HUES64 (cell line): ENCODE results near the gene ACSL1.

Experiments
- H3K27ac ChIP-seq: 2 replicates; pipeline ENCODE4 v1.7.0; 2013; ENCODE audit warnings: low read depth, low read length, inconsistent platforms
- H3K27me3 ChIP-seq: 2 replicates; pipeline ENCODE4 v1.6.1; 2013; ENCODE audit warnings: mild to moderate bottlenecking, low read length; ENCODE audit not compliant: insufficient read depth
- H3K36me3 ChIP-seq: 2 replicates; pipeline ENCODE4 v1.6.1; 2013; ENCODE audit warnings: mild to moderate bottlenecking, low read length; ENCODE audit not compliant: insufficient read depth
- H3K4me1 ChIP-seq: 2 replicates; pipeline ENCODE4 v1.6.1; 2013; ENCODE audit warnings: mild to moderate bottlenecking, low read length, moderate library complexity; ENCODE audit not compliant: insufficient read depth
- H3K4me3 ChIP-seq: 2 replicates; pipeline ENCODE4 v1.5.1; 2013; ENCODE audit warnings: mild to moderate bottlenecking, low read length, moderate library complexity
- H3K9ac ChIP-seq: 2 replicates; pipeline ENCODE4 v1.6.1; 2013; ENCODE audit warnings: mild to moderate bottlenecking, low read depth, low read length
- H3K9me3 ChIP-seq: 2 replicates; pipeline ENCODE4 v1.6.1; 2013; ENCODE audit warnings: low read depth, low read length; ENCODE audit not compliant: insufficient read depth
- WGBS: fragments of 150-250, 120-280 bp; methylation state at CpG from one replicate; pipeline ENCODE4 v1.1.7; 2013; ENCODE audit warnings: missing lambda C conversion rate; 5-methylcytosine and 5-hydroxymethylcytosine counted together

The ACSL1 gene

DNA sequence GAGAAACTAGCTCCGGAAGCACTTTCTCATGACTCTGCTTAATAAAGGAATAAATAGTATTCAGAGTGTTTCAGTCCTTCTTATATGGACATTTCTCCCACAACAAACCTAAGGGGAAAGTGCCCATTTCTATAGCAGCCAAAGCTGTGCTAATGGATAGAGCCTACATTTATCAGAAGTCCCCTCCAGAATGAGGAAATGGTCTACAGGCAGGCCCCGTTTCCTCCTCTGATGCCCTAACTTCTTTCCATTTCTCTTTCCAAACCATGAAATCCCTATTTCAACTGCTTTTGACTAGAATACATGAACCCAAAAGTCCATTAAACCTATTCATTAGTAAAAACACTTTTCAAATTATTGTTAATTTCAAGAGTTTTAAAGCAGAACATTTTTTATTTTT lies 4.5 kb downstream of the ACSL1 start:
- H3K4me1 ChIP-seq = no peaks in the 10 kb centered on the region
- H3K9me3 ChIP-seq = no peaks in the 10 kb centered on the region
- H3K4me3 ChIP-seq = no peak overlapping the region
- no peak overlapping the region for H3K9ac ChIP-seq
- 84% methylated on average over 2 of the region's 2 CpGs for WGBS
- peaks cover 43% of the 10 kb centered on the region for H3K27me3 ChIP-seq
- no peaks in the 10 kb centered on the region for H3K36me3 ChIP-seq
- H3K27ac ChIP-seq = no peak overlapping the region

DNA sequence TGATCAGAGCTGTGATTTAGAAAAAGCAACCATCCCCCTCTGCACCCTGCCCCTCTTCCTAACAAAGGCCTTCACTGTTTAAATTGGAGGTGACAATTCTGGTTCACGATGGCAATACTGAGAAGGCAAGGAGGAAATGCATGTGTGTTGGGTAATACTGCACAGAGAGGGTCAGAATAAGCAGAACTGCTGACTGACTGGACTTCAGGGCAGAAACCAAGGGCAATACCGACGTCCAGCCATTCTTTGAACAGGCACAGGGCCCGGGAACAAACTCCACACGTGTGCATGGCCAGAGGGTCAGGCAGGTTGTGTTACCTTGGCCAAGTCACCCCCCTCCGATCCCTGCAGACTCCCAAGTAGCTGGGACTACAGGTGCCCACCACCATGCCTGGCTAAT lies 6.0 kb downstream of the ACSL1 start:
- H3K27me3 ChIP-seq = peaks cover 30% of the 10 kb centered on the region
- WGBS = 92% methylated on average over 6 of the region's 6 CpGs
- no peaks in the 10 kb centered on the region for H3K4me1 ChIP-seq
- no peak overlapping the region for H3K27ac ChIP-seq
- H3K36me3 ChIP-seq = no peaks in the 10 kb centered on the region
- H3K4me3 ChIP-seq = no peak overlapping the region
- H3K9ac ChIP-seq = no peak overlapping the region
- no peaks in the 10 kb centered on the region for H3K9me3 ChIP-seq

DNA sequence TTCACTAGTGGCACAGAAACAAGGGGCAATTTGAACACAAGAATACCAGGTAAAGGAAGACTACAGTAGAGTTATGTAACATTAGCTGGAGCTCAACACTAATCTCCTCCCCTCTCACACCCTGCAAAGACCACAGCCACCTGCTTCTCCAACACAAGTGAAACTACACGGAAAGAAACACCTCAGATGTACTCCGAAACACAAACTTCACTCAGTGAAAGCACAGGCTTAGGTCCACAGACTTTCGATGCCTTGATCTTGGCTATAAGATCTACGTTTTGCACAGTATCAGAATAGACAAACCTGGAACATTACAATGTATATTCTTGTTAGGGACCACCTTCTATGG lies 7.6 kb downstream of the ACSL1 start:
- Histone ChIP-seq H3K27ac (no peak overlapping the region), H3K4me3 (no peak overlapping the region), H3K9ac (no peak overlapping the region), H3K9me3 (no peaks in the 10 kb centered on the region), H3K4me1 (no peaks in the 10 kb centered on the region), H3K36me3 (no peaks in the 10 kb centered on the region), H3K27me3 (peaks cover 19% of the 10 kb centered on the region)
- 91% methylated on average over 4 of the region's 4 CpGs for whole genome bisulfite sequencing

DNA sequence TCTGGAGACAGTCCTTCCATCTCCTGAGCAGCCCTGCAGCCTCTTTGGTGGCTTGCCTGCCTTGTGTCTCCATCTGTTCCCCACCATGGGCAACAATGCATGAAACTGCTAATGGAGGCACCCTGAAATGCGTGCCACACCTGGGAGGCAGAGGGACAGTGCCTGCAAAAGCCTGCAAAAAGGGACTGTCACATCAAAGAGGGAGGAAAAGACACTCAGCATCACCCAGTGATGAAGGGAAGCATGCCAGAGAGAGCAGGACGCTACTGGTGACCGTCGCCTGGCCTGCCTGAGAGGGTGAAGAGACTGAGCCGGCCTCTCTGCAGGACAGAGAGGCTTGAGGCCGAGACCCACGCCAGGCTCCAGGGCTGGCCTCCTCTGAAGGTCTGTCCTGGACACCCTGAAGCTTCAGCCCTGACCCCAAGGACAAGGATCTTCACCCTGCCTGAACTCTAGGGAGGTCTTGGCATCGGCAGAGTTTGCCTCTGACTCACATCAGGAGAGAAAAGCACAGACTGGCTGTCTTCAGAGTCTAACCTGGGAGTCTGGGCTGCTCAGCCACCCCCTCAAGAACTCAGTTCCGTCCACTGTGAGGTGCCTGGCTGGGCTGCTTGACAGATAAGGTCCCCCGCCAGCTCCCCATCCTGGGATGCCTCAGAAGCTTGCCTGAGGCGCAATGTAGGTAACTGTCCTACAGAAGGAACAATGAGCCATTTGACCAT lies 8.1 kb downstream of the ACSL1 start:
- Histone ChIP-seq H3K9ac (no peak overlapping the region), H3K4me3 (no peak overlapping the region), H3K9me3 (no peaks in the 10 kb centered on the region), H3K27ac (no peak overlapping the region), H3K27me3 (peaks cover 19% of the 10 kb centered on the region; the same call in 1 of the 2 replicates), H3K36me3 (no peaks in the 10 kb centered on the region), H3K4me1 (no peaks in the 10 kb centered on the region)
- WGBS = 89% methylated on average over 11 of the region's 11 CpGs

DNA sequence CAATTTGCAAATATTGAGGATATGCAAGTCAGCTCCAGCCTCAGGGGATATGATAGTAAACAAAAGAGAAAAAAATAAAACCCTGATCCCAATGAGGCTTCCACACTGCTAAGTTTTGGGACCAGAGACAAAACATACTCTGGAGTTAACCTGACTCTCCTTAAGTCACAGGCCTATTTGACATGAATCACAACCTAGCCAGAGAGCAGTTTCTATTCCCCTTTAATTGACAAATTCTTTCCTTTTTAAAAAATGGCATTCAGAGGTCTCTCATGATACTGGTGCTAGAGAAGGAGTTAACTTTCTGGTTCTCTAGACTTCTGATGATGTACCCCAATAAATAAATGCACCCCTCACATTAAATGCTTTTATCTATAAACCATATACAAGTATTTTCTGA lies 8.8 kb downstream of the ACSL1 start:
- H3K9me3 ChIP-seq = no peaks in the 10 kb centered on the region
- H3K27me3 ChIP-seq = peaks cover 20% of the 10 kb centered on the region; the same call in 1 of the 2 replicates
- H3K4me1 ChIP-seq = no peaks in the 10 kb centered on the region
- H3K9ac ChIP-seq = no peak overlapping the region
- H3K36me3 ChIP-seq = no peaks in the 10 kb centered on the region
- no peak overlapping the region for H3K27ac ChIP-seq
- H3K4me3 ChIP-seq = no peak overlapping the region

DNA sequence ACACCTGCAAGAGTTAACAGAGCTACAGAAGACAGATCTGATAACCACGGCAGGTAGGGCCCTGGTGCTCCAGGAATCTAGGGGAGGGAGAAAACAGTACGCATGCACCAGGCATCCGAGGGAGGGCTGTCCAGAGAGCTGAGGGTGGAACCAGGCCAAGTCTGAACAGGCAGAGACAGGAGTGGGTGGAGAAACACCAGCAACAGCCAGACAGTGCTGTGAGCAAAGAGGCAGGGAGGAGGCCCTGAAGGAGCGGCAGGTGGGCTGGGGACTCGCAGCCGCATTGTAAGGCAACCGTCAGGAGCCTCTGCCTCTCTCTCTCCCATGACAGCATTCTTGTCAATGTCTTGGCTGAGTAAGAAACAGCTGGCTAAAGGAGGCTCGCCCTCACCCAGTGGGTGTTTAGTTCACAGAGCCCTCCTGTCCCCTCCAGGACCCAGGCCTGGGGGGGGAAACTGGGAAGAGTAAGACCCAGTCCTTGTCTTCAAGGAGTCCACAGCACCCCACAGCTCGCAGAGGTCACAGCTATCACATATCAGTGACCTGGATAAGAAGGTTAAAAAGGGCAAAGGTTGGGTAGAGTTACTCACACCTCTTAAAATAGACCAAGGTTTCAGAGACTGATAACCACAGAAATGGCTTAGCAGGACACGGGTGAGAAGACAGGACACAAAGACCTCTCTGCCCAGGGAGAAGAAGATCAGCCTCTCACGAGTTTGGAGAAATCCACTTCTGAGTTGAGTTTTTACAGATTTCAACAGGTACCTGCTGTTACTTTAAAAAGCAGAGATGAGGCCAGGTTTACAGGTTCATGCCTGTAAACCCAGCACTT lies 10.5 kb downstream of the ACSL1 start:
- Histone ChIP-seq H3K9ac (no peak overlapping the region), H3K36me3 (no peaks in the 10 kb centered on the region), H3K4me3 (no peak overlapping the region), H3K27me3 (peaks cover 30% of the 10 kb centered on the region; the same call in 1 of the 2 replicates), H3K27ac (no peak overlapping the region), H3K9me3 (no peaks in the 10 kb centered on the region), H3K4me1 (no peaks in the 10 kb centered on the region)
- WGBS = 57% methylated on average over 11 of the region's 11 CpGs

DNA sequence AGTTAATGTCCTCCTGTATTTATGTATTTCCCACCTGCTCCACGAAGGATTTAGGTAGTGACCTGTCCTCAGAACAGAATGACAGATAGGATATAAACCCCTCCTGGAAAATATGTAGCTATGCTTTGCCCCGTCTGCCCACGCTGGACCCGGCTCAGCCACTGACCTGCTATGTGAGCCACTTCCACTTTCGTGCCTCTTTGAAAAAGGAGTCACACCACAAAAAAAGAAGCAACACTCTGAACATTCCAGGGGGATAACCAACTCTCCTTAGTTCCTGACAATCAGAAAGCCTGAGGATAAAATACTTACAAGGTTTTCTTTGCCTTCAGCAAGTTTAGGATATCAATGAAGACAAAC lies 11.1 kb downstream of the ACSL1 start:
- no peaks in the 10 kb centered on the region for H3K9me3 ChIP-seq
- no peak overlapping the region for H3K9ac ChIP-seq
- H3K27ac ChIP-seq = no peak overlapping the region
- H3K27me3 ChIP-seq = peaks cover 36% of the 10 kb centered on the region; the same call in 1 of the 2 replicates
- H3K4me1 ChIP-seq = no peaks in the 10 kb centered on the region
- no peak overlapping the region for H3K4me3 ChIP-seq
- no peaks in the 10 kb centered on the region for H3K36me3 ChIP-seq
- 79% methylated on average over 5 of the region's 5 CpGs for WGBS

DNA sequence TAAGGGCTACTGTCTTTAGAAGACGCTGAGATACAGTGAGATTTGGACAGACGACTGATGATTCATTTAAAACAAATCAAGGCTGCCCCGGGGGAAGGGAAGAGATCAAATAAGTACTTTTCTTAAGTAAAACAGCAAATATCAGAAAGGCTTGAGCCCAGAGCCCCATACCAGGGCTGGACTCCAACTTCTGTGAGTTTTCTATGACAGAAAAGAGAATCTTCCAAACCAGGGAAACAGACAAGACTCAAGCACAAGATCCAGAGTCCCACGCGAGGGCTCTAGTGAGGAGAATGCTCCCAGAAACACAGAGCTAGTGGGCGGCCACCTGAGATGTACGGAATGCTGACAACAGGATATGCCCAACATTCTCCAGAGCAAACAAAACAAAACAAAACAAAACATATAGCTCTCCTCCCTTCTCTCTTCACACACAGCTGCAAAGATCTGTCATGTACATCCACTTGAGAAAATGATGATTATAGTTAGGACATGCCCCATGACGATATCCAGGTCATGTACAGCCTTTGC lies 13.1 kb downstream of the ACSL1 start:
- H3K4me3 ChIP-seq = no peak overlapping the region
- H3K27me3 ChIP-seq = peaks cover 42% of the 10 kb centered on the region; the same call in 1 of the 2 replicates
- H3K9ac ChIP-seq = no peak overlapping the region
- H3K9me3 ChIP-seq = no peaks in the 10 kb centered on the region
- WGBS = 91% methylated on average over 8 of the region's 8 CpGs
- H3K27ac ChIP-seq = no peak overlapping the region
- H3K4me1 ChIP-seq = peaks cover 12% of the 10 kb centered on the region
- H3K36me3 ChIP-seq = no peaks in the 10 kb centered on the region

DNA sequence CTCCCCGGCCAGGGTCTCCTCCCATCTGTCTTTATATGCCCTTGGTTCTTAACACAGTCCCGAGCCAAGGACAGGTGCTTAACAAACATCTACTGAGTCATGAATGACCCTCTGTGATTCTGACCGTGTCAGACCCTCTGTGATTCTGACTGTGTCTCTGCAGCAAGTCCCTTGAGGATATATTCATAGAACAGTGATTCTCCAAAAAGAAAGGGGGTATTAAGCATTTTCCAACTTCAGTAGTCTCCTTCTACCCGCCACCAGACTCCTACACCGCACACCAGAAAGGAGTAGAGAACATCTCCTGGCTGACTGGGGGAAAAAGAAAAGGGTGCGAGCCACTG lies 13.6 kb downstream of the ACSL1 start:
- Histone ChIP-seq H3K9ac (no peak overlapping the region), H3K27ac (no peak overlapping the region), H3K9me3 (no peaks in the 10 kb centered on the region), H3K4me1 (peaks cover 12% of the 10 kb centered on the region), H3K4me3 (no peak overlapping the region), H3K27me3 (peaks cover 48% of the 10 kb centered on the region; the same call in 1 of the 2 replicates), H3K36me3 (no peaks in the 10 kb centered on the region)
- WGBS = 84% methylated on average over 3 of the region's 6 CpGs

DNA sequence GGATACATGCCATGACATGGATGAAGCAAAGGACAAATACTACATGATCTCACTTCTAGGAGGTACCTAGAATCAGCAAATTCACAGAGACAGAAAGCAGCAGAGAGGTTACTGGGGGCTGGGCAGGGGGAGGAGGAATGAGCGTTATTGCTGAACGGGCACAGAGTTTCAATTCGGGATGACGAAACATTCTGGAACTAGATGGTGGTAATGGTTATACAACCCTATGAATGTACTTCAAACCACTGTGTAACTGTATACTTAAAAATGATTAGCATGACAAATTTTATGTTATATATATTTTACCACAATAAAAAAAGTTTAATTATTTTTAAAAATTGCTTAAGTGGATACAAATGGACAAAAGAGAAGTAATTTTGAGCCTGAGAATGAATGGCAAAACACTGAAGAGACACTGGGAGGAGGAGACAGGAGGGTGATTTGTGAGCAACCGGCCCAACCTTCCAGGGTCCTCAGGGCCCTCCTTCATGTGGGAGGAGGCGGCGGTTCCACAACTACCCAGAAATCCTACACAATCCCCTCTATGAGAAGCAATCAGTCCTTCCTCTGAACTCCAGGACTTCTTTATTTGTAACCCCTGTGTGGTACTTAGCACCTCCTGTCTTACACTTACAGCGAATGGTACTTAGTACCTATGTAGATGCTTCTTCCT lies 14.1 kb downstream of the ACSL1 start:
- Histone ChIP-seq H3K4me1 (peaks cover 12% of the 10 kb centered on the region), H3K9ac (no peak overlapping the region), H3K27ac (no peak overlapping the region), H3K9me3 (no peaks in the 10 kb centered on the region), H3K4me3 (no peak overlapping the region), H3K36me3 (no peaks in the 10 kb centered on the region), H3K27me3 (peaks cover 53% of the 10 kb centered on the region; the same call in 1 of the 2 replicates)
- WGBS = 87% methylated on average over 7 of the region's 8 CpGs

DNA sequence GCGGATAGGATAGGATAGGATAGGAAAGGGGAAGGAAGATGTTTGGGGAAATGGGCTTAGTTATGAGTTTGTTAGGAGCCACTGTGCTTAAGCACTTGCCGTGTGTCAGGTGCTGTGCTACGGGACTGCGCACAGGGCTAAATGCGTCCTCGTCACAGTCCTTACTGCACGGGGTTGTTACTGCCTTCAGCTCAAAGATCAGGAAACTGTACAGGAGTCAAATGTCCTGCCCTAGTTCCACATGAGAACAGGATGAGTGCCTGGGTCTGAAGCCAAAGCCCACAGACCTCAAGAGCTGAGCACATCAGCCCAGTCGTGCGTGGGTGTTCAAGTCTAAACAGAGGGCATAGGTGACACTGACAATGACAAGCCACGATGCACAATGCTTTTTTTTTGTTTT lies 15.0 kb downstream of the ACSL1 start:
- WGBS = 95% methylated on average over 10 of the region's 10 CpGs
- H3K27ac ChIP-seq = no peak overlapping the region

More for the DNA sequence above, 15.0 kb downstream of the ACSL1 start:
- Histone ChIP-seq H3K9me3 (no peaks in the 10 kb centered on the region), H3K9ac (no peak overlapping the region), H3K4me3 (no peak overlapping the region), H3K36me3 (no peaks in the 10 kb centered on the region), H3K4me1 (peaks cover 12% of the 10 kb centered on the region), H3K27me3 (peaks cover 62% of the 10 kb centered on the region; the same call in 1 of the 2 replicates)
